ENCODE measurements around the gene ATG16L1.

The ATG16L1 gene

GRCh38 chr2:233251306-233252116, at the start of gene ATG16L1:
Gene ATG16L1, plus strand, starts transcription at chr2:233251673. Its CDS starts 155 bp downstream, at chr2:233251828.
- DNase-seq = peak; percentile 95

GRCh38 chr2:233202531-233202944, 48.9 kb upstream of the ATG16L1 start:
- no peak for DNase-seq

- no peak for DNase-seq
These were observed 48.4 kb upstream of the ATG16L1 start for GRCh38 chr2:233203060-233203459.

GRCh38 chr2:233204286-233204936, 47.1 kb upstream of the ATG16L1 start:
- DNase-seq = no peak

- no peak for DNase-seq
These were observed 42.9 kb upstream of the ATG16L1 start for GRCh38 chr2:233208382-233209116.

- DNase-seq = no peak
These were observed 42.3 kb upstream of the ATG16L1 start for GRCh38 chr2:233209117-233209532.

- DNase-seq = no peak
These were observed 41.8 kb upstream of the ATG16L1 start for GRCh38 chr2:233209533-233210171.

GRCh38 chr2:233210281-233210680, 41.2 kb upstream of the ATG16L1 start:
- DNase-seq = no peak

- no peak for DNase-seq
These were observed 40.5 kb upstream of the ATG16L1 start for GRCh38 chr2:233210843-233211547.

- DNase-seq = no peak
These were observed 40.0 kb upstream of the ATG16L1 start for GRCh38 chr2:233211548-233211895.

GRCh38 chr2:233213011-233213410, 38.5 kb upstream of the ATG16L1 start:
- no peak for DNase-seq

- no peak for DNase-seq
These were observed 37.5 kb upstream of the ATG16L1 start for GRCh38 chr2:233213975-233214374.

GRCh38 chr2:233217892-233218377, 33.5 kb upstream of the ATG16L1 start:
- peak; percentile 19 for DNase-seq

GRCh38 chr2:233218836-233219235, 32.6 kb upstream of the ATG16L1 start:
- no peak for DNase-seq

GRCh38 chr2:233219848-233220247, 31.6 kb upstream of the ATG16L1 start:
- DNase-seq = no peak

- DNase-seq = no peak
These were observed 30.0 kb upstream of the ATG16L1 start for GRCh38 chr2:233221378-233222063.

GRCh38 chr2:233223059-233223894, 28.2 kb upstream of the ATG16L1 start:
- no peak for DNase-seq

GRCh38 chr2:233225230-233226068, 26.0 kb upstream of the ATG16L1 start:
- DNase-seq = no peak

GRCh38 chr2:233226511-233227031, 24.9 kb upstream of the ATG16L1 start:
- DNase-seq = no peak
